ENCODE results near the gene MRNIP.
"Not testable (repeated sequence)": the region's sequence is repeated elsewhere in the genome, so short reads cannot be mapped to it uniquely, and the experiment has no call there.

The MRNIP gene

GRCh38 chr5:179837076-179838011 lies 21.3 kb downstream of the MRNIP start:
- no peak for DNase-seq

GRCh38 chr5:179836225-179837019 lies 22.2 kb downstream of the MRNIP start:
- DNase-seq, result no peak

DNA sequence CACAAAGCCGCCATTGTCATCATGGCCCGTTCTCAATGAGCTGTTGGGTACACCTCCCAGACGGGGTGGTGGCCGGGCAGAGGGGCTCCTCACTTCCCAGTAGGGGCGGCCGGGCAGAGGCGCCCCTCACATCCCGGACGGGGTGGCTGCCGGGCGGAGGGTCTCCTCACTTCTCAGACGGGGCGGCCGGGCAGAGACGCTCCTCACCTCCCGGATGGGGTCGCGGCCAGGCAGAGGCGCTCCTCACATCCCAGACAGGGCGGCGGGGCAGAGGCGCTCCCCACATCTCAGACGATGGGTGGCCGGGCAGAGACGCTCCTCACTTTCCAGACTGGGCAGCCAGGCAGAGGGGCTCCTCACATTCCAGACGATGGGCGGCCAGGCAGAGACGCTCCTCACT lies 23.7 kb downstream of the MRNIP start:
- not testable (repeated sequence) for DNase-seq

DNA sequence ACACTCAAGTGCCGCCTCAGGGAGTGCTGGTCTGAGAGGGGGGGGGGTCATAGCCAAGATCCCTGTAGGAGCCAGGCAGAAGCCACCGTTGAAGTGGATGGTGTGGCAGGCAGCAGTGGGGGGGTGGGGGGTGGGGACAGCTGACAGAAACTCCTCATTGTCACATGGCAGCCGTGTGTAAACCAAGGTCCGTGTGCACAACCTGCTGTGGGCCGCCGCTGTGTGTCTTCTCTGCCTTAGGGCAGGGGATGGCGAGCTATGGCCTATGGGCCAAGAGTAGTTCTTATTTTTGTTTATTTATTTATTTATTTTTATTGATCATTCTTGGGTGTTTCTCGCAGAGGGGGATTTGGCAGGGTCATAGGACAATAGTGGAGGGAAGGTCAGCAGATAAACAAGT lies 24.5 kb downstream of the MRNIP start:
- no peak for DNase-seq

- DNase-seq, result no peak
Observed at GRCh38 chr5:179833709-179834070, 24.9 kb downstream of the MRNIP start.

- DNase-seq, result no peak
Observed at GRCh38 chr5:179833056-179833708, 25.4 kb downstream of the MRNIP start.

- no peak for DNase-seq
Observed at GRCh38 chr5:179832039-179832745, 26.4 kb downstream of the MRNIP start.

DNA sequence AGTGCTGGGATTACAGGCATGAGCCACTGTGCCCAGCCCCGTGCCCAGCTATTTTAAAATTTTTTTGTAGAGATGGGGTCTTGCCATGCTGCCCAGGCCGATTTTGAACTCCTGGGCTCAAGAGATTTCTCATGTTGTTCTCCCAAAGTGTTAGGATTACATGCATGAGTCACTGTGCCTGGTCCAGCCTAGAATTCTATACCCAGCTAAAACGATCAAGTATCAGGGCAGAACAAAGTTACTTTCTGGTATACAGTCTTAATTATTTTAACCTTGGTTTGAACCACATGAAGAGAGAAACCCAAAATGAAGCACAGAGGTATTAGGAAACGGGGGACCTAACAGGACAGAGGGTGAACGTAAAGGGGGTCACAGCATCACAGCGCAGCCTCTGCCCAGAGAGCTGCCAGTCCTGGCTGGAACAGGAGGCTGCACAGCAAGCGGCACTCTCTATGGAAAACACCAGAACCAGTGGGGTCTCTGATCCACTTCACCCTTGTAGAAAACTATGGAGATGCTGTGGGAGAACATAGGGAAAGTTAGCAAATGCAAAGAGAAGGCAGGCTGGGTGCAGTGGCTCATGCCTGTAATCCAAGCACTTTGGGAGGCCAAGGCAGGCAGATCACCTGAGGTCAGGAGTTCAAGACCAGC lies 27.7 kb downstream of the MRNIP start:
- no peak for DNase-seq

DNA sequence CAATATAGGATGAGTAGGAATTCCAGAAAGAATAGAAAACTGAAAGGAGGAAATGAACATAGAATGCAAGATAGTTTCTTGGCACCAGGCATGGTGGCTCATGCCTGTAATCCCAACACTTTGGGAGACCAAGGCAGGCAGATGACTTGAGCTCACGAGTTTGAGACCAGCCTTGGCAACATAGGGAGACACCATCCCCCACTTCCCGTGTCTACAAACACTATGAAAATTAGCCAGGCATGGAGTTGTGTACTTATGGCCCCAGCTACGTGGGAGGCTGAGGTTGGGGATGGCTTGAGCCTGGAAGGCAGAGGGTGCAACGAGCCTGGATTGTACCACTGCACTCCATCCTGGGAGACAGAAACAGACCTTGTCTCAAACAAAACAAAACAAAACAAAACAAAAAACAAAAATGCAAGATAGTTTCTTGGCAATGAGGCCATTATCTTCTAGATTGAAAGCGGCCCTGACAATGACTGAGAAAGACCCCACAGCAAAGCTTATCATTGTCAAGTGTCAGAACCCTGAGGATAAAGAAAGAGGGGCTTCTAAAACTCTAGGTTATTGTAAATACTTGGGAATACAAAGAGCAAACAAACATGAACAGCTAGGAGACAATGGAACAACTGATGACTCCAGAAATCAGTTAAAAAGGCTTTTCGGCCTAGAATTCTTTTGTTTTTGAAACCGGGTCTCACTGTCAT lies 28.7 kb downstream of the MRNIP start:
- no peak for DNase-seq

- no peak for DNase-seq
Observed at GRCh38 chr5:179828756-179829421, 29.7 kb downstream of the MRNIP start.

- no peak for DNase-seq
Observed at GRCh38 chr5:179827680-179828079, 30.9 kb downstream of the MRNIP start.

DNA sequence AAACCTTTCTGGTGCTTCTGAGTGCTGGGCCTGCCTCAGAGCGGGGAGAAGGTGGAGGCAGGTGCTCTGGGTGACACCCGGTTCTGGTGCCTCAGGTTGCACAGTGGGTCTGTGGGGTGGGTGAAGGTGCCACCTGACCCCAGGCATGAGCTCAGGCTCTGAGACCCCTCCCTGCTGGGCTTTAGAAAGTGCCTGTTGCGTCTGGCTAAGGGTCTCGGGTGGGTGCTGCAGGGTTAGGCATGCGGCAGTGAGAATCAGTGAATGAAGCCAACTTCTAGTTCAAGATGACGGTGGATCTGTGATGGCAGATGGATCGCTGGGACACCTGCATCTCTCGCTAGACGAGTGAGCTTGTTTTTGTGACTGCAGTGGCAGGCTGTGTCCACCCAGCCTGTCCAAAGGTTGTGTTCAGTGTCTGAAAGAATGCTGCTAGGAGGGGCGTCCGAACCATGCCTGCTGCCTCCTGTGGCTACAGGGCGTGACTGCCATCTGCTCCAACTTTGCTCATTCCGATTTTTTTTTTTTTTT lies 32.9 kb downstream of the MRNIP start:
- DNase-seq, result no peak

GRCh38 chr5:179824745-179825112 lies 33.9 kb downstream of the MRNIP start:
- DNase-seq, result no peak

DNA sequence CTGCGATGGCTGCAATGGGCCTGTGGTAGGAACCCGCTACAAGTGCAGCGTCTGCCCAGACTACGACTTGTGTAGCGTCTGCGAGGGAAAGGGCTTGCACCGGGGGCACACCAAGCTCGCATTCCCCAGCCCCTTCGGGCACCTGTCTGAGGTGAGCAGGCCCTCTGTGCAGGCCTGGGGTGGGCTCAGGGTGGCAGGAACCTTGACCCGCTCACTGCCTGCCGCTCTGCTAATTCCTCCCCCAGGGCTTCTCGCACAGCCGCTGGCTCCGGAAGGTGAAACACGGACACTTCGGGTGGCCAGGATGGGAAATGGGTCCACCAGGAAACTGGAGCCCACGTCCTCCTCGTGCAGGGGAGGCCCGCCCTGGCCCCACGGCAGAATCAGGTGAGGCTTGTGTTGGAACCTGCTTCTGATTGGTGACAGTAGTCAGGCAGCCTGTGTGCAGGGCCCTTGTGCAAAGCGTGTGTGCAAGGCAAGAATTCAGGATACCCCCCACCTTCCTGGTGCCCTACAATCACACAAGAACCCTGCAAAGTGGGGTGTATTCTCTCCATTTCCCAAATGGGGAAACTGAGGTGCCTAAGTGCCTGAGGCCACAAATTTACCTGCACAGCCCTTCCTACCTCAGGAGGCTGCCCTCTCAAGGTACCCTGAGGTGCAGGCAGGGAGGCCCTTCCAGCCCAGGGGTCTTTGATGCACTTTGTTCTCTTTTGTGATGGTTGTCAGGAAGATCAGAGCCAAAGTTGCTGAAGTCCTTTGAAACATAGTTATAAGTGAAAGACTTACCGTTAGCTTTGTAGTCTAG lies 34.5 kb downstream of the MRNIP start:
- no peak for DNase-seq

GRCh38 chr5:179822444-179822990 lies 36.1 kb downstream of the MRNIP start:
- no peak for DNase-seq

- DNase-seq, result no peak
Observed at GRCh38 chr5:179822059-179822432, 36.6 kb downstream of the MRNIP start.

DNA sequence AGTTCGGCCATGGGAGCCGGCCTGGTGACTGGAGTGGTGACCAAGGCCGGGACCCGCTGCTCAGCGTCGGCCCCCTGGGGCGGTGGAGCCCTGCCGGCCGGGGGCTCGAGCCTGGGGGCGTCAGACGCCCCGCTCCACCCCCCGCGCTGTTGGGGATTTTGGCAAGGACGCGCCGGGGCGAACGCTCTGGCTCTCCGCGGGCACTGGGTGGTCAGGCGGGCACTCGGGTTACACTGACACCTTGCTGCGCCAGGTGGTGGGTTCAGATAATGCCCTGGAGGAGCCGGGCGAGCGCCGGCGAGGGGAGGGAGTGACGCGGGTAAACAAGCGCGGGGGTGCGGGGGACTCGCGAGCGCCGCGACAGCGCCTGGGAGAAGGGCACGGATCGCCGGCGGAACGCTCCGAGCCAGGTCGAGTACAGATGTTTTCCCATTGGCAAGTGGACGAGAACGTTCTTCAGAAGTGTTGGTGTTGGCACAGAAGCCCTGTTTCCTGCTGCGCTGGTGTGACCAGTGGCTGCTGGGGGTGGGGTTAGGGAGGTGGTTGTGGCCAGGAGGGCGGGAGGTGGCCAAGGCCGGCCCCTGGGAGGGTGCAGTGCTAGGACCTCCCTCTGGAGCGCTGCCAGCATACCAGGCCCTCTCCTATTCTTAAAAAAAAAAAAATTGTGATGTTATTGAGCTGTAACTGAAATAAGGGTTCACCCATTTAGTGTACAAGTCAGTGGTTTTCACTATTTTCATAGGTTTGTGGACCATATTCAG lies 37.1 kb downstream of the MRNIP start:
- peak; percentile 73 for DNase-seq

DNA sequence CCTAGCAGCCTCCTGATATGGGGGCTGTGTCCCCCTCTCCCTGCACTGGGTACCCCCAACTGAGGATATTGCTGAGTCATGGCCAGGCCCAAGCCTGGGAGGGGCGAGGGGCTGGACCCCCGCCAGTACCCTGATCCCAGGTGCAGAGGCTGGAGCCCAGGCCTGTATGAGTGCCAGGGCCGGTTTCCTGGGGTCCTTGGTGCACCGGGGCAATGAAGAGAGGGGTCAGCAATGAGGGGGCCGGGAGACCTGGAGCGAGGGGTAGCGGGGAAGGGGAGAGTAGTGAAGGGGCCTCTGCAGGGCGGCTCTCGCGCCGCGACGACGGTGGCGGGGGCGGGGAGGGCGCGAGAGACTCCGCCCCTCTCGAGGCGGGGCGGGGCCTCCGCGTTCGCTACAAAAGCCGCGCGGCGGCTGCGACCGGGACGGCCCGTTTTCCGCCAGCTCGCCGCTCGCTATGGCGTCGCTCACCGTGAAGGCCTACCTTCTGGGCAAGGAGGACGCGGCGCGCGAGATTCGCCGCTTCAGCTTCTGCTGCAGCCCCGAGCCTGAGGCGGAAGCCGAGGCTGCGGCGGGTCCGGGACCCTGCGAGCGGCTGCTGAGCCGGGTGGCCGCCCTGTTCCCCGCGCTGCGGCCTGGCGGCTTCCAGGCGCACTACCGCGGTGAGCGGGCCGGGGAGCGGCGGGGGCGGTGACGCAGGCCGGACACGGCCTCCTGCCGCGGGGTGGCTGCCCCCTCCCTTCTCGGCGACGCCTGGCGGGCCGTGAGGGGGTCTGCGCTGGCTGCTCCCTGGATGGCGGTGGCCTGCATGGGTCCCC lies 37.9 kb downstream of the MRNIP start, which contains the start of gene SQSTM1:
TSS of gene SQSTM1 (plus strand) at position 423 of the 815 bp plus-strand sequence. CDS start at position 455, 32 bp downstream.
- no peak for DNase-seq

Data from DMS 273 treated with DMSO at 0.1 percent for 48 hours (cell line).